Effector CD8-positive, alpha-beta T cell (primary cell): Measurements from ENCODE around the gene CEP128.

ENCODE experiments used
- DNase-seq: peaks from one replicate; lab custom pipeline; 2025; lab: John Stamatoyannopoulos, UW

Gene CEP128

DNA sequence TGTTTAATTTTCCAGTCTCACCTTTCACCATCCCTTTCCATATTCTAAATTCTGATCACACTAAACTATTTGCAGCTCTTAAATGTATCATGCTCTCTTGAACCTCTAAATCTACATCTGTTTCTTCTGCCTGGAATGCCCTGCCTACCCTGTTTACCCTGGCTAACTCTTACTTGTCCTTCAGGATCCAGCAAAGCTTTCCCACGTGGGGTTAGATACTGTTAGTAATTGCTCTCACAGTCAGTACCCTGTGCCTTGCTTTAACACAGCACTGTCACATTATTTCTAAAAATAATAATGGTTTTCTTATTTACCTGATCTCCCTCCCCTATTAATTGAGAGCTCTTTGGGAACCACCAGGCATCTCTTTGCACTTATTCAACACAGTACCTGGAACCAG lies 333.0 kb downstream of the CEP128 start:
- DNase-seq = no peak

DNA sequence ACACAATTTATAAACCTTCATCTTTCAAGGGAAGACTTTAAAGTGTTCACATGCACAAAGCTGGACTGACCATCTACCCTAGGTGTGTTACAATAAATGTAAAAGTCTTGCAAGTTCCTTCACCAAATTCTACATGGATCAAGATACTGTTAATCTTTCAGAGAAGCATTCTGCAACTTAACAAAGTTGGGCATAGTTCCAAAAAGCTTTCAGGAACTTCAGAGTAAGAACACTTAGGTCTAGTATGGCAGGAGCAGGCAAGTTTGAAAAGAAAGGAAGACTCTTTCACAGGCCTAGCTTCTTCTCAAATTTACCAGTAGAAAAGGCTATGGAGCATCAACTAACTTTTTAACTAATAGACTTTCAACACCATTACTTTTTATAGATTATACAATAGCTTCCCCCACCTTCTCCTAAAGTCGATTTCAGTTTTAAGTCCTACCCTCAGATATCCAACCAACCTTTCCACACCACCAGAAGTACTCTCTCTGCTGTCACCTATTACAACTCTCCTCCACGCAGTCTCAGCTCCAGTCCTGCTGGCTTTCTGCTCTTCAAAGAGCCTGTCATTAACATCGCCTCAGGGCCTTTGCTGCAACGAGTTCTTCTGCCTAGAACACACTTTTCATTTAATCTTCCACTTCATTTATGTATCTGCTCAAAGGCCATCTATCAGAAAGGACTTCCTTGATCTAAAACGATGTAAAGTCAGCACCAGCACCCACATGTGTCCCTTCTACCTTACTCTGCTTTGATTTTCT lies 333.9 kb downstream of the CEP128 start:
- DNase-seq = no peak

DNA sequence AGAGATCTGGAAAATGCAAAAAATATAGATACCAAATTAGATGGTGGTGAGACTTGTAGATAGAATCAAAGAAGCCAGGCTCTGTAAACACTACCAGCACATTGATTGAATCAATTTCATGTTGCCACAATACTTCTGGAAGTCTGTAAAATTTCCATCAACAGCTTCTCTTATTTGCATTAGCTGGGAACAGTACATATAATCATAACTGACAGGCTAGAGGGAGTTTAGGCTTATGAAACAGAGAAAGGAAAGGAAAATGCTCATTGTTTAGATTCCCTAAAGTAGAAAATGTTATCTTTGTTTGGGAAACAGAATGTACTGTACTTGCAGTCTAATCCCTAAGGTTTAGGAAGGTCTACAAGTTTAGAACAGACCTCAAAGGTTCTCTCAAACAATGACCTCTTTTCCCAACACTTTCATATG lies 335.2 kb downstream of the CEP128 start:
- no peak for DNase-seq

DNA sequence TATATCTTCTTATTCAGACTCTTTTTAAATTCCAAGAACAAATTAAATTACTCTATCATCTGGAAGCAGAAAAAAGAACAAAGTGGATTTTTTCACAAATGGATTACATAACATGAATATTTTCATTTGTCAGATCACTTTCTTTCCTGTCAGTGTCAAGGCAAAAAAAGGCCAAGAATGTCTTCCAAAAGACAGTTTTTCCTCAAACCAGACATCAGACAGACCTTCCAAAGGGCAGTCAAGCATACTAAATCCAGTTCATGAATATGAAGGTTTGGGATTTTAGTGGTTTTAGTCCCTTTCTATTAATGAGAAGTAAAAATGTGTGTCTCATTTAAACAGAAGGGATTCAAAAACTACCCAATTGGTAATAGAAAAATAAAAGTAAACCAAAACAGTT lies 336.0 kb downstream of the CEP128 start:
- DNase-seq = no peak

DNA sequence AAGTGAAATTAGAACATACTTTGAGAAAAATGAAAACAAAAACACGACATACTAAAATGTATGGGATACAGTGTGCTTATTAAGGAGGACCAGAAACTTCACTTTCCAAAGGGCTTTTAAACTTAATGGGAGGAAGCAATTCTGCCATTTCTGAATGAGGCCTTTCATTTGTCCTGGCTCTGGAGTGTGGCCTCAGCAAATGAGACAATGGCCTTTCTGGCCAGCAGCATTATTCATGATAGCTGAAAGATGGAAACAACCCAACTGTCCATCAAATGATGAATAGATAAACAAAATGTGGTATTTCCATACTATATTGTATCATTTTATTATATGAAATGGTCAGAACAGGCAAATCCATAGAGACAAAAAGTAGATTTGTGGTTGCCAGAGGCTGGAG lies 338.6 kb downstream of the CEP128 start:
- DNase-seq = no peak

DNA sequence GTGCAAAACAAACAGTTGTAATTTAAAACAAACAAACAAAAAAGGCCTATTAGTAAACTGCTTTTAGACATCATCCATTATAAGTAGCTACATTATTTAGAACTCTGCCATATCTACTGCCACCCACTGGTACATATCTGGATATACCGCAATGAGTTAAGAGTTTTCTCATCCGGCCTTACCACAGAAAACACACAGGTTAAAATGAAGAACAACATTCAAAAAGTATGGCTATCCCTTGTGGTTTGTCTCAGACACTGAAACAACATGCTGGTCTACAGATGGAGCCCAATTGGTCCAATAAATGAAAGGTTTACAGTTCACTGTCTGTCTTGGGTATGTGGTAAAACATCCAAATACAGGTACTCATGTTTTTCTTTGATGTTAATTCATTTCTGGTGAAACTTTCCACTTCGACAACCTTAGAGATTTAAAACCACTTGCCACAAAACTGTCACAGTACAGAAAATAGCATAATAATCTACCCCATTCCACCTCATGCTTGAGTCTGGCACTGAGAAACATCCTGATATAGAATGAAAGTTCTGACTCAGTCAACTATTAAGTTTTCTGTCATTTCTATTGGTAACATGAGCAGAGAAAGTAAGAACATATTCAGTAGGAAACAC lies 354.3 kb downstream of the CEP128 start:
- no peak for DNase-seq

DNA sequence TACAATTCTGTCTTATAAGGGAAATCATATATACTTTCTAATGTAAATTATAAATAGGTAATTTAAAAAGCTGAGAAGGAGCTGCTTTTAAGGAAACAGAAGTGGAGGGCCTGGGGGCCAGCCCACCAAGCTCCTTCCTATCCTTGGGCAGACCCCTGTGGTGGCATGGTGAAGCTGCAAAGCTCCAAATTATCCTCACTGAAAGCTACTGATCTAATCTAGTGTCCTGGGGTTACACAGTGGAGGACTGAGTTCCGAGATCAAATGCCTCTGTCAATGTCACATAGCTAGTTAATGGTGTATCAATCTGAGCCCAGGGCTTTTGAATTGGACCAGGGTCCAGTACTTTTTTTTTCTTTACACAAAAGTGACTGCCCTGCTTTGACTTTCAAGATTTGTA lies 355.4 kb downstream of the CEP128 start:
- DNase-seq = no peak

DNA sequence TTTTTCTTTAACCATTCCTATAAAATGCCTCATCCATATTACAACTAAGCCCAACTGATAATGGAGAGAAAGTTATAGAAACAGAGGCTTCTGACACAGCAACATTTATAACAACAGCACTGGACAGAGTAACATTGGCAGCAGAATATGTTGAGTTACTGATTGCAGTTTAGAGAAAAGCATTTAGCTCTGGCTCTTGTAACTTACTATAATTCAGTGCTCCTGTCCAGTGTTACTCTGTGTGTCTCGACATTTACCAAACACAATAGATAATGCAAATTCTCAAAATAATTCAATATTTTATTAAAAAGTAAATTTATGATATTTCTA lies 356.1 kb downstream of the CEP128 start:
- DNase-seq = no peak

DNA sequence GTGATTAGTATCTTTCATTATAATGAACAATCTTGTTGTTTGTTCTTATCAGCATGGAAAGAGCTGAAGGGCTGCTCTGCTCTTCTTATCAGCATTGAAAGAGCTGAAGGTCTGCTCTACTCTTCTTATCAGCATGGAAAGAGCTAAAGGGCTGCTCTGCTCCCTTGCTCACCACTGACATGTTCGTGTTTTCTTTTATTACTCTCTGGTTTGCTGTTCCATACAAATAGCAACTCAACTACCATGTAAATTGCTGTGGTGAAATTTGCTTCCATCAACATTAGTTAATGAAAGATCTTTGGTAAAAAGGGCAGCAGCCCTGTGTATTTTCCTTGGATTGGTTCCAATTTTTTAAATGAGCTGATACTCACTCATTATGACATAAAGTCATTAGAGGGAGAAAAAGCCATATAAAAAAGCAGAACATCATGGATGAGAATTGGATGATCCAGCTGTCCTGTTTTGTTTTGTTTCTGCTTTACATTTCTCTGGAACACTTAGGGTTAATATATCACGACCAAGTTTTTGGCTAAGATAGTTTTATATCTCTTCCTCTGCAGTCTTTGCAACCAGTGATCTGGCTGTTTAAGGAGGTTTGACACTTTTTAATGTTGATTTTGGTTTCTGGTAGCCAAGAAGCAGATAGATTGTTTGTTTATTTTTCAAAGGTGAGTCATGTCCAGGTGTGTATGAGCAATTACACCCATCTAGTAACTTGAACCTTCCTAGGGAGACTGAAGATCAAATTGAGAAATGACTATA lies 356.6 kb downstream of the CEP128 start:
- no peak for DNase-seq

DNA sequence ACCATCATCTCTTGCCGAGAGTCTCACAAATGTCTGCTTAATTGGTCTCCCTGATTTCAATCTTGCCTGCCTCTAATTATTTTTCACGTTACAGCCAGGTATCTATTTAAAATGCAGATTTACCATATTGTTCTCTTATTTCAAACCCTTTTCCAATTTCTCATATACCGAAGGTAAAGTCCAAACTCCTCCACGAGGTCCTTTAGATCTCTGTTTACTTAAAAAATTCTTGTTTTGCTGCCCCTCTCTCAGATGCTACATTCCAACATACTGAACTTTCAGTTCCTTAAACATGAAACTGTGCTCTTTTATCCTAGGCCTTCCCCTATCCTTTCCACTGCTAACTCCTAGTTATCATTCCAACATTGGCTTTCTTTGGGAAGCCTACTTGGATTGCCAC lies 363.9 kb downstream of the CEP128 start:
- DNase-seq = no peak

DNA sequence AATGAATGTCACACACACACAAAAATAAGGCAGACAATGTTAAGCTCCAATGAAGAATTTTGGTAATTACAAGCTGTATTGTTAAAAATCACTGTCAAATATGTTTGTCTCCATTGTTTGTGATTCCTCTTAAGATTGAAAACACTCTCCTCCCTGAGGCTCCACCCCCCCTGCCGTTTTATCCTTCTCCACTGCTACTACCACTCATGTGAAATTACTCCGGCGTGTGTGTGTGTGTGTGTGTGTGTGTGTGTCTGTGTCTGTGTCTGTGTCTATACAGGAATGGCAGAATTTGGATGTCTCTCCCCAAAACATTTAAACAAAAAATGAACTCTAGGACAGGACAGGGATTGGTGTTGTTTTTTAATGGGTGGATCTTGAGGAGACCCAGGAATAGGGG lies 365.1 kb downstream of the CEP128 start:
- no peak for DNase-seq

DNA sequence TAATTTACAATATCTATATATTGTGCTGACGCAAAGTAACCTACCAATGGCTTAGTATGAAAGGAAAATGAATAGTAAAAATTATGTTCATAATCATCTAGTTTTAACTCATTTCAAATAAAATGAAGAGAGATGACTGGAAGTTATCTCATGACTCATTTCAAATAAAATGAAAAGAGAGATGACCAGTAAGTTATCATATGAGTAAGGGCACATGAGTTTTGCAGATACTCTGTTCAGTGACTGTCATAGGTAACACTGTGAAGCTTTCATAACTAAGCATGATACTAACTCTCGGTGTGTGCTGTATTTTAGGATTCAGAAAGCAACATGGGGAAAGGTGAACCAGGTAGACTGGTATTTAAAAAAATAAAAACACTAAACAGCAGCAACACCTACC lies 365.8 kb downstream of the CEP128 start:
- DNase-seq = no peak

DNA sequence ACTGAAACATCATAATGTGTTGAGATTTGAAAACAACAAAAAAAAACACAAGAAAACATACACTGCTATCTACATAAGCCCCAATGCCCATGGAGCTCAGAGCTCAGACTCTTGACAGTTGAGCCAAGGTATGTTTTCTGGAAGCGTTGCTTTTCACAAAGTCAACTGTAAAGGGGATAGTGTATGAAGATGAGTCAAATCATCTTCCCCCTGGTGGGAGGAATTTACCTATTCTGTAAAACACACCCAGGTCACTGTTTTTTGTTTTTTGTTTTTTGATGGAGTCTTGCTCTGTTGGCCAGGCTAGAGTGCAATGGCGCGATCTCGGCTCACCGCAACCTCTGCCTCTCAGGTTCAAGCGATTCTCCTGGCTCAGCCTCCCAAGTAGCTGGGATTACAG lies 368.9 kb downstream of the CEP128 start:
- no peak for DNase-seq

DNA sequence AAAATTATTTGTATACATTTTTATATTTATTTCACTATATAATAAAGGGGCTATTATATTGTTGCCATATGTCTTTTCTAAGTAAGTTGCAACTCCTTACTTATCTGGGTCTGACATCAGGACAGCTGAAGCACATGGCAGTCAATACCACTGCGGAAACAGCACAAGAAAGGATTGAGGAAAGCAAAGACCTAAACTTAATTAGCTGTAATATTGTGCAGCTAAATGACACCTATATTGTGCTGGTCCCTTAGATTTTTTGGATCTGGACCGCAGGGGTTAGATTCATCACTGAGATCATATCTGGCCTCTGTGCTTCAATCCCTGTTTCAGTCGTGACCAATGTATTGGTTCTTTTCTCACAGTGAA lies 370.6 kb downstream of the CEP128 start:
- DNase-seq = no peak

DNA sequence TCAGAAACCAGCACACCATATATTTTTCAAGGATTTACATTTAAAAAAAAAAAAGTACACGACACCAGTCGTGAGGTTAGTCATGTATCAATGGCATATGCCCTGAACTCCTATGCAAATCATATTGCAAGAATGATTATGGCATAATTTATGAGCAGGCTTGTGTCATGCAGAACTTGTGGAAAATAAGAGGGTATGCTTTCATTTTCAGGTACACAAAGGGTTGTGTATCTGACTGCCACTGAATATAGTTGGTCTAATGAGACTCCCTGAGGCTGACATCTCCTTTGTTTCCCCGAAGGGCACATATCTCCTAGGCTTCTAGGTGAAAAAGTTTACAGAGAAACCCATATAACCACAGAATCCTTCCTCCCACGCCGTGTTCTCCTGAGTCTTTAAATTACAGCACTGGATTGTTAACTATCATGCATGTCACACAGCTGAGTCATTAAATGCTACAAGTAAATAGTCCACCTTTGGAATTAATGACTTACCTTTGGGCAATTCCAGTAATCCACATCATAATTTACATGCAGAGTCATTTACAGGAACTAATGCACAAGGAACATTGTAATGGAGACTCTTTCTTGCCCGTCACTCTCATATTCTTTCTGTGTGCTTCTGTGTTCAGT lies 373.5 kb downstream of the CEP128 start:
- DNase-seq = no peak

DNA sequence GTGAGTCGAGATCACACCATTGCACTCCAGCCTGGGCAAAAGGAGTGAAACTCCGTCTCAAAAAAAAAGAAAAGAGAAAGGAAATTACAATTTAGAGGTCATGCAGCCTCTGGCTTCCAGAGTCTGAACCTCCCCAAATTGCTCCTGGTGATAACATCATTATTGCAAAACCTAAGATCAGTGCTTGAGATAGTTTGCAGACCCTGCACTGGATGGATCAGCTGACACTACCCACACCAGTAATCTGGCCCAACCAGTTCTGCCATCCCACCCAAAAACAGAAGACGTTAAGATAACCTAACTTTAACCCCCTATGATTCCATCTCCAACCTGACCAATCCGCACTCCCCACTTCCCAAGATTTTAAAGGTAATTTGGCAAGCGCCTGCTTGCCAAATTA lies 376.5 kb downstream of the CEP128 start:
- no peak for DNase-seq

DNA sequence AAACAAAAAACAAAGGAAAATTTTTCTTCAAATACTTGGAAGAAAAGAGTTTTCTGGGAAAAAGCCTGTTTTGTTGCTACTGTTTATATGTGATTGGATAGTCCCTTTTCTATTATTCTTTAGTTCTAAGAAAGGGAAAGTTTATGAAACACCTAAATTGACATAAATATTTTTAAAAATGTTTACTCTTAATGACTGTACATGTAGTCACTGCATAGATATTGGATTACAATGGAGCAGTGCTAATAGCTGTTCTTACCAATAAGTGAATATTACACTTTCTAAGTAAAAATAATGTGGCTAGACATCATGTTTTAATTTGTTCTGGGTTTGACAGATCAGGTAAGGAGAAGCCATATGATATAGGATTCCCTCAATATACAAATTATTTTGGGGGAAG lies 377.5 kb downstream of the CEP128 start:
- DNase-seq = no peak

DNA sequence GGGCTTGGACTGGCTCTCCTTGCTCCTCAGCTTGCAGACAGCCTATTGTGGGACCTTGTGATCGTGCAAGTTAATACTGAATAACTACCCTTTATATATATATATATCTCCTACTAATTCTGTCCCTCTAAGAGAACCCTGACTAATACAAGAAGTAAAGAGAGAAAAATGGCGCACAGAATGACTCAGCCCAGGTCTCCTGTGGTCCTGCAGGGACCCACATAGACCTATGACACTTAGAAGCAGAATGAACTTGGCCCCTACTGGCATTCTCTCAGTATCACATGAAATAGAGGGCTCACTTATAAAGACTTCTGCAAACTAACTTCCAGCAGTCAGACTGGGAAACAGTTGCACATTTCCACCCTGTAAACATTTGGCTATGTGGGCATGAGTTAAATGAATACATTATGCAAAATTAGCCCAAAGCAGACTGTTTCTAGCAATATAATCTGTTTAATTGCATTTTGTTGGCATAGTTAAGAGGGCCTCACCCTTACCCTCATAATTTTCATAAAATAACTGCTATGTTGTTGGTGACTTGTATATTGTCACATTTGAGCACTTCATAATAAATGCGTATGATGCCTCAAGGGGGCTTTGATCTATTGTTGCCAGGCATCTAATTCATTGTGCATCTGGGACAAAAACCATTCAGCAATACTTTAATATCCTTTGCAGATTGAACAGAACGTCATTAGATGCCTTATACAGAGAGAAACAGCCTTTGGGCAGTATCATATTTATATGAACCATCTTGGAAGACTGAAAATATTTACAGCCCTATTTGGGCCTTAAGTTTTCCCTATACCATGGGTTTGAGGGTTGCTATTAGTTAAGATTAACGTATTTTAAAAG lies 380.5 kb downstream of the CEP128 start:
- DNase-seq = no peak

DNA sequence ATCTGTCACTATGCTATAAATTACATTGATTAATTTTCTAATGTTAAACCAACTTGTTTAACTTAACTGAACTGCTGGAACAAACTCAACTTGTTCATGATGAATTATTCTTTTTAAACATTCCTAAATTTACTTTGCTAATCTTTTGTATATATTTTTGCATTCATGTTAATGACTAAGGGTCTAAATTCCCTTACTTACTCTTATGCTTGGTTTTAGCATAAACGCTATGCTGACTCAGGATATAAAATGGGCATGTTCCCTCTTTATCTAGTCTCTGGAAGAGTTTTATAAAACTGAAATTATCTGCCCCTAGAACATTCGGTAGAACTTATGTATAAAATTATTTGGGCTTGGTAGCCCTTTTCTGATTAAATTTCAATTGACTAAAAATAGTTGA lies 387.4 kb downstream of the CEP128 start:
- no peak for DNase-seq

DNA sequence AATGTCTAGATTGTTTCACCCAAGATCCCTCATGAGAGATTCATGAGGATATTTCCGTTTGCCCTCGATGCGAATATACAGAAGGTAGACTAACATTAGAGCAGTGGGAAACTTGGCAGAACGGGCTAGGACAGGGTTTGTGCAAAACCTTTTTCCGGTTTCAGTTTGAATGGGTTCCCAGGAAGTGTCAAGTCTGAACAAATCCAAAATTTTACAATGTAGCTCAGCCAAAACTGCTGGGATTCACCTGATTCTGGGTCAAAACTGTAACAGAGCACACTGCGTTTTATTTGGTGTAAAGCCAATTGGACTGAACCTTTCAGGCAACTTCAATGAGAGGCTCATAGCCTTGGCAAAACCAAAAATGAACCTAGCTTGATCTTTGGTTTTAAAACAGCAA lies 392.4 kb downstream of the CEP128 start:
- no peak for DNase-seq

DNA sequence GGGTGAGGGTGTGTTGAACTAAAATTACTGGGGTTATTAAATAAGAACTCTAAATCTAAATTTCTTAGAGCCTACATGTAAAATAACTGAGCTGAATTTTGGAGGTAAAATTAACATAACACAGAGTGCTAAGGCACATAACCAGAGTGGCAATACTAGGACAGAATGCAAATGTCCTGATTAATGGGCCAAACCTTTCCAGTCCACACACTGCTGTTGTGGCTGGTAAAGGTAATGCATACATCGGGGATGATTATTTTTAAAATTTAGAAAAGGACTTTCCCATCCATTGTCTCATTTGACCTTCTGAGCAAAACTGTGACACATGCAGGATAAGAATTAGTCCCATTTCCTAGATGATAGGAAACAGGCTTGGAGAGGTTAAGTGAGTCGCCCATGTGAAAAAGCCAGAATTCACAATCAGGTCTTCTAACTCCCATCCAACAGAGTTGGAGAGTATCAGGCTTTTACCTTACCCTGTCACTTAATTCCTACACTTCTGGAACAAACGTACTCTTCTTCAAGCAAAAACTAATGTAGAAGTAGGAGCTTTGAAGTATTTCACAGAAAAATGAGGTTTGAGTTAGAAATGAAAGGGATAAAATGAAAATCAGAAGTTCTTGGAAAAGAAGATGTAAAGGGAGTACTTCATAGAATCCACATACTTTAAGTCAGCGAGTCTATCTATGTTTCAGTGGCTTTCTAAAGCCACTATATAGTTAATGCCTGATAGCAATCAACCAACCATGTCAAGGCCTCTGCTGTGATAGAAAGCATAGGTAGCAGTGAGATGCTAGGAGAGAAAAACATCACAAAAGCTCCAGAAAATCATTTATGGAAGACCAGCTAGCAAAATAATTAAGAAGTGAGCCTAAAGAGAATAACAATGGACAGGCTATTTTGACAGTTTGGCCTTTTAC lies 395.3 kb downstream of the CEP128 start:
- DNase-seq = no peak
